Activated CD4-positive, alpha-beta T cell treated with anti-CD3 and anti-CD28 coated beads, Interleukin-2, amount 50 U/mL, for 1 hour (primary cell): ENCODE results near the gene LHPP.
"Not testable (repeated sequence)": the region's sequence is repeated elsewhere in the genome, so short reads cannot be mapped to it uniquely, and the experiment has no call there.

Experiments
- DNase-seq: peaks from one replicate; pipeline ENCODE4 v3.0.0-alpha.2; 2020

LHPP gene

GRCh38 chr10:124461642-124462347 lies at the start of gene LHPP:
LHPP (plus strand) TSS chr10:124461823; CDS start chr10:124461863, 40 bp downstream.
- DNase-seq, result peak; percentile 82

- no peak for DNase-seq
Measured at GRCh38 chr10:124414076-124414475, 47.5 kb upstream of the LHPP start.

GRCh38 chr10:124415210-124415609 lies 46.4 kb upstream of the LHPP start:
- DNase-seq, result no peak

GRCh38 chr10:124416733-124417132 lies 44.9 kb upstream of the LHPP start:
- no peak for DNase-seq

GRCh38 chr10:124417895-124418725 lies 43.5 kb upstream of the LHPP start:
- peak; percentile 39 for DNase-seq

- peak; percentile 97 for DNase-seq
Measured at GRCh38 chr10:124418726-124419501, 42.7 kb upstream of the LHPP start, which contains the start of gene OAT. OAT (minus strand) TSS chr10:124418923; CDS start chr10:124412171, 6,752 bp downstream.

GRCh38 chr10:124419635-124420034 lies 42.0 kb upstream of the LHPP start:
- DNase-seq, result no peak

- DNase-seq, result no peak
Measured at GRCh38 chr10:124420254-124420653, 41.4 kb upstream of the LHPP start.

GRCh38 chr10:124422742-124423141 lies 38.9 kb upstream of the LHPP start:
- DNase-seq, result no peak

GRCh38 chr10:124423813-124424212 lies 37.8 kb upstream of the LHPP start:
- no peak for DNase-seq

- no peak for DNase-seq
Measured at GRCh38 chr10:124425227-124425962, 36.2 kb upstream of the LHPP start.

- DNase-seq, result no peak
Measured at GRCh38 chr10:124428207-124428777, 33.3 kb upstream of the LHPP start.

- DNase-seq, result no peak
Measured at GRCh38 chr10:124429576-124429975, 32.0 kb upstream of the LHPP start.

- no peak for DNase-seq
Measured at GRCh38 chr10:124430077-124430476, 31.5 kb upstream of the LHPP start.

GRCh38 chr10:124433461-124433860 lies 28.2 kb upstream of the LHPP start:
- DNase-seq, result no peak

GRCh38 chr10:124435683-124436082 lies 25.9 kb upstream of the LHPP start:
- DNase-seq, result not testable (repeated sequence)

GRCh38 chr10:124436191-124436638 lies 25.4 kb upstream of the LHPP start:
- no peak for DNase-seq

GRCh38 chr10:124441694-124442093 lies 19.9 kb upstream of the LHPP start:
- not testable (repeated sequence) for DNase-seq

GRCh38 chr10:124446830-124447750 lies 14.5 kb upstream of the LHPP start:
- no peak for DNase-seq

- no peak for DNase-seq
Measured at GRCh38 chr10:124447751-124448466, 13.7 kb upstream of the LHPP start.
